ENCODE results near the gene MAP2K3.

Gene MAP2K3

GRCh38 chr17:21253646-21254441 lies 30.7 kb upstream of the MAP2K3 start:
- no peak for DNase-seq

- DNase-seq, result no peak
These were observed 25.9 kb upstream of the MAP2K3 start for GRCh38 chr17:21258593-21258992.

GRCh38 chr17:21262259-21262993 lies 22.1 kb upstream of the MAP2K3 start:
- no peak for DNase-seq

GRCh38 chr17:21263376-21263775 lies 21.1 kb upstream of the MAP2K3 start:
- DNase-seq, result no peak

GRCh38 chr17:21268596-21269188 lies 15.8 kb upstream of the MAP2K3 start:
- no peak for DNase-seq

GRCh38 chr17:21269394-21269793 lies 15.1 kb upstream of the MAP2K3 start:
- no peak for DNase-seq

GRCh38 chr17:21271454-21272183 lies 12.9 kb upstream of the MAP2K3 start:
- DNase-seq, result no peak

GRCh38 chr17:21272250-21272649 lies 12.3 kb upstream of the MAP2K3 start:
- DNase-seq, result no peak

- DNase-seq, result no peak
These were observed 11.4 kb upstream of the MAP2K3 start for GRCh38 chr17:21272881-21273792.

GRCh38 chr17:21275047-21275578 lies 9.4 kb upstream of the MAP2K3 start:
- DNase-seq, result no peak

- peak; percentile 99 for DNase-seq
These were observed 8.8 kb upstream of the MAP2K3 start for GRCh38 chr17:21275579-21276263.

- DNase-seq, result no peak
These were observed 8.3 kb upstream of the MAP2K3 start for GRCh38 chr17:21276264-21276588.

GRCh38 chr17:21277332-21277731 lies 7.2 kb upstream of the MAP2K3 start:
- no peak for DNase-seq

- DNase-seq, result no peak
These were observed 5.9 kb upstream of the MAP2K3 start for GRCh38 chr17:21278450-21279197.

GRCh38 chr17:21279198-21279535 lies 5.3 kb upstream of the MAP2K3 start:
- DNase-seq, result no peak

- DNase-seq, result no peak
These were observed 4.9 kb upstream of the MAP2K3 start for GRCh38 chr17:21279582-21279981.

GRCh38 chr17:21280081-21280518 lies 4.4 kb upstream of the MAP2K3 start:
- DNase-seq, result peak; percentile 91

GRCh38 chr17:21282231-21282630 lies 2.3 kb upstream of the MAP2K3 start:
- DNase-seq, result no peak

- no peak for DNase-seq
These were observed 1.7 kb upstream of the MAP2K3 start for GRCh38 chr17:21282850-21283249.

- no peak for DNase-seq
These were observed 811 bp upstream of the MAP2K3 start for GRCh38 chr17:21283482-21284318.
